NCI-H2081 (cell line): Measurements from ENCODE around the gene GPR32.
"Not testable (repeated sequence)": the region's sequence is repeated elsewhere in the genome, so short reads cannot be mapped to it uniquely, and the experiment has no call there.

Experiments
- DNase-seq, 2 experiments: peaks; one replicate each; lab custom pipeline; 2025; lab: John Stamatoyannopoulos, UW

GPR32 gene

DNA sequence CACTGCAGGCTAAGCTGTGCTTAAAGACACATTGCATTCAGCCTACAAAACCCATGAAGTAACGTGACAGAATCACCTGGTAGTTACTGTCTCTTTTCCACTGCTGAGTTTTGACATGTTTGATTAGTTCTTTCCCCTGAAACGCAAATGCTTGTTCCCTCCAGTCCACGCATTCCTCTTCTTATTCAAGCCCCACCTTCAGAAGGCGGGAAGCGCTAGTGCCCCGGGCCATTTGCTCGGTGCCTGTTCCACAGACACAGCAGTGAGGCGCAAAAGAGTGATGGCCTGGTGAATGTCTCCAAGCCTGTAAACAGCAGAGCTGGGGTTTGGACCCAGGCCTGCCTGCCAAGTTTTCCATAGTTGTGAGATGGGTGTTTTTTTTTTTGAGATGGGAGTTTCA is 30.8 kb downstream of the GPR32 start:
- DNase-seq: peak in 1 of 2 experiments; percentile 18

DNA sequence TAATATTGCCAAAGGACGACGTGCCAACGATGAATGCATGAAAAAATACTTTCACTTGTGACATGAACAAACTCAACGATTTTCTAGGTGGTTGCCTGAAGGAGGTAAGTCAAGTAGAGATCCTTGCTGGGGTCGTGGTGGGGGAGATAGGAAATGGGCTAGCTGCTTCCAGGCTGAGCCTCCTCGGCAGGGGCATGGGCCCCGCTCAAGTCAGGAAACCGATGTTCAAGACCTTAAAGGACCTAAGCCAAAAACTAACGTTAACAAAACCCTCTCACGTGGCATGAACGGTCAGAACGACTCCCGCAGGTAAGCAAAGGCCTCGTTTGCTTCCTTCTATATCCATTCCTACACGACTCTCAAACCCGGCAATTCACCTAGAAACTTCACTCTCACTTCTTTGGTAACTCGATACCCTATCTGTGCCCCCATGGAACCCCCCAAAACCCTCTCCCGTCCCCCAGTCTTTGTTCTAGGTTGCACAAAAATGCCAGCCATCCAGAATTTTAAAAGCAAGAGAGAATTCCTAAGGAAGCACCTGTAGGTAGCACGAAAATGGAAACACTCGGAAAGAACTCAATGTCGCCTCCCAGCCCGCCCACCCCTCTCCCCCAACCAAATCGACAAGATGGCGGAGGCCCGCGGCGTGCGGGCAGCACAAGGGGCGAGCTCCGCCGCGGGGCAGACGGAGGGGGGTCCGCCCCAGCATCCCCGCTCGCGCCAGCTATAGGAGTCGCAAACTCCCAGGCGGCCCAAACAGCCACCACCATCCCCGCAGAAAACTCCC is 33.6 kb downstream of the GPR32 start:
- DNase-seq: peak in 1 of 2 experiments; percentile 39

GRCh38 chr19:50804420-50805272 is 34.4 kb downstream of the GPR32 start:
- DNase-seq: peak; percentile 98

GRCh38 chr19:50808856-50809255 is 38.6 kb downstream of the GPR32 start:
- no peak for DNase-seq

DNA sequence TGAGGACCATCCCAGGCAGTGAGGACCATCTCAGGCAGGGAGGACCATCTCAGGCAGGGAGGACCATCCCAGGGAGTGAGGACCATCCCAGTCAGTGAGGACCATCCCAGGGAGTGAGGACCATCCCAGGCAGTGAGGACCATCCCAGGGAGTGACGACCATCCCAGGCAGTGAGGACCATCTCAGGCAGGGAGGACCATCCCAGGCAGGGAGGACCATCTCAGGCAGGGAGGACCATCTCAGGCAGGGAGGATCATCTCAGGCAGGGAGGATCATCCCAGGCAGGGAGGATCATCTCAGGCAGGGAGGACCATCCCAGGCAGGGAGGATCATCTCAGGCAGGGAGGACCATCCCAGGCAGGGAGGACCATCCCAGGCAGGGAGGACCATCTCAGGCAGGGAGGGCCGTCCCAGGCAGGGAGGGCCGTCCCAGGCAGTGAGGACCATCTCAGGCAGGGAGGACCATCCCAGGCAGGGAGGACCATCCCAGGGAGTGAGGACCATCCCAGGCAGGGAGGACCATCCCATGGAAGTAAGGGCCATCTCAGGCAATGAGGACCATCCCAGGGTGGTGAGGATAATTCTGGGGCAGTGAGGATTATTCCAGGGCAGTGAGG is 41.5 kb downstream of the GPR32 start:
- not testable (repeated sequence) for DNase-seq

- no peak for DNase-seq
Measured at GRCh38 chr19:50812474-50812873, 42.2 kb downstream of the GPR32 start.

DNA sequence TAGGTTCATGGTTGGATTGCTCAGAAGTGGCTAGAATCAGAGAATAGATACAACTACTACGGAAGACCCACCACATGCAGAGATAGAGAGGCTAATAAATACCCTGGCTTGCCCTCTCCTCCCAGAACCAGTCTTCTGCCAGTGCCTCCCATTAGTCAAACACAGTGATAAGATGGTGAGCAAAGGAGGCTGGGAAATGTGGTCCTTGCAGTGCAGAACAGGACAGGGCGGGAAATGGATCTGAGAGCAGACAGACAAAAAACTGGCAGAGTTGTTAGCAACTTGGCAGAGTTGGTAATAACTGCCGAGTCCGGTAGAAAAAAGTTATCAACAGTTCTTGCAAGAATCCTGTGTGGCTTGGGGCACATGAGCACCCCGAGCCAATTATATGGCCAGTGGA is 44.6 kb downstream of the GPR32 start:
- DNase-seq: no peak

DNA sequence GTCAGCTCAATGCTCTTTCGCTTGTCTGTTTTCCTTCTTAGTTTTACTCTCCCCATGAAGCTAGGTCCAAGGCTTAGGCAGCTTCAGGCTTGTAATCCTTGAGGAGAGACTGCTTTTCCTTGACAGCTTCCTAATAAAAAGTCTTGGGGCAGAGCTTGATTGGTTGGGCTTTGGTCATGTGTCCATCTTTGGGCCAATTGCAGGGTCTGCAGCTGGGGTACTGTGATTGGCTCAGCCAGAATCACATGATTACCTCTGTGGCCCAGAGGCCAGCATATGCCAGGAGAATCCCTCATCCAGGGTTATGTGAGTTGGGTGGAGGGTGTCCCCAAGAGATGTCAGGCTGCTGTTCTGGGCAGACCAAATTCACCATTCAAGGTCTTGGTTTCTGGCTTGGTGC is 45.2 kb downstream of the GPR32 start:
- no peak for DNase-seq

- DNase-seq: peak; percentile 61 to 70
Measured at GRCh38 chr19:50817941-50818858, 47.9 kb downstream of the GPR32 start.

DNA sequence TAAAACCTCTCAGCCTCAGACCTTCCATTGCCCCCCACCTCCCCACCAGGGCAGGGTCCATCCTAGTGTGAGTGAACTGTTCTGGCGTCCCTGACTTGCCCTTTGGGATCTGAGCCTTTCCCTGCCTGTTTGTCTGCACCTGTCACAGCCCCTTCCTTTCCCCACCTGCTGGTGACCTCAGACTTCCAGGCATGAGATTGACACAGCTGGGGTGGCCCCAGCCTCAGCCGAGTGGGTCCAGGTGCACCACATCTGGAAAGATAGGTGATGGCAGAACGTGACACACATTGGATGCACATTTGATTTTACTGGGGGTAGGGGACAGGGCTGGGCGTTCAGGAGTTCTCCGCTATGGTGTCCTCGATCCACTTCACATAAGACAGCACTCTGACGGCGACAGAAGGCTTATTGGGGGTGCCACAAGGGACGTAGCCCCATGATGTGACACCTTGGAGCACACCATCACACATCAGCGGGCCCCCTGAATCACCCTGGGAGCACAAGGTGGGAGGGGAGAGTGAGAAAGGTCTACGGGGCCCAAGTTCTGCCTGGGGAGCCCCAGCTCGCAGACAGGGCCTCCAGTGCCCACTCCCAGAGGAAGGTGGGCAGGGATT is 48.7 kb downstream of the GPR32 start:
- DNase-seq: peak in 1 of 2 experiments; percentile 24

GRCh38 chr19:50819636-50820035 is 49.4 kb downstream of the GPR32 start:
- no peak for DNase-seq

DNA sequence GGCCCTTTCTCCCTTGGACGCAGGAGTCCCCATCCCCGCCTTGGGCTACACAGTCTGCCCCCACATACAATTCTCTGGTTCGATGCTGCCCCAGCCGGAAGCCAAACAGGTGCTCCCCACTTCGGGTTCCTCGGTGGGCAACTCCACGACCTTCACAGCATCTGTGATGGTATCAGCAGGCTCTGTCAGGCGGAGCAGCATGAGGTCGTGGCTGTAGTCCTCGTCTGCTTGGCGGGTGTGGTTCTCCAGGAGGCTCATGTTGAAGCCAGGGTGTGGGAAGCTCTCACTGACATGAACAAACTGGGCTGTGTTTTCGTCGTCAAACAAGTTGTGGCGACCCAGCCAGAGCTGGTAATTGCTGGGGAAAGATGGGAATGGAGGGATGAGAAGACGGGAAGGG is 49.8 kb downstream of the GPR32 start:
- DNase-seq: no peak

DNA sequence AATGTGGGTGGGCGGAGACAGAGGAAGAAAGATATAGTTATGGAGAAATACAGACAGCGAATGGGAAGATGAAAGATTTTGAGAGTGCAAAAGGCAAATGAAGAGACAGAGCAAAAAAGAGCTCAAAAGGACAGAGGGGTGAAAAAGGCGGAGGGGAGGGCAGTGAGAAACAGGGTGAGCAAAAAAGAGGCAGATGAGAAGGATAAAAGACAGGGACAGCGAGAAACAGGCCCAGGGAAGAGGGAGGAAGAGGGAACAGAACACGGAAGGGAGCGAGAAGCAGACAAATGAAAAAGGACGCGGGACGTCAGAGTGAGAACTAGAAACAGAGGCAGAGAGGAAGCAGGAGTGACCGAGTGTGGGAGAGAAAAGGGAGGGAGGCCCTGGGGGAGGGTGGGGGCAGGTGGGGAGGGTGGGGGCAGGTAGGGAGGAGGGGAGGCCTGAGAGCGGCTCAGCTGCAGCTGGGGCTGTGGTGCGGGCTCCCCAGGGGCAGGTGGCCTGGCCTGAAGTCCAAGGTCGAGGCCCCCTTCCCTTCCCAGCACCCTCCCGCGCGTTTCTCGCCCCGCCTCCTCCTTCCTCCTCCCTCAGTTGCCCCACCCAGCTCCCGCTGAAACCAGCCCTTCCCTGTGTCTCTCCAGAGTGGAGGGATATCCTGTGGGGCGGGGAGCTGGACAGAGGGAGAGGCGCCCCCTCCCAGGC is 50.4 kb downstream of the GPR32 start:
- no peak for DNase-seq

GRCh38 chr19:50821248-50821612 is 51.0 kb downstream of the GPR32 start:
- no peak for DNase-seq
